Retinal pigment epithelial cell (primary cell): ENCODE measurements around the gene PKD2L2.

Source experiments
- DNase-seq: peaks from one replicate; pipeline ENCODE4 v3.0.0-alpha.2; 2010; ENCODE audit warnings: low read depth
- H3K4me3 ChIP-seq: 2 replicates; pipeline ENCODE4 v1.5.1; 2011; ENCODE audit warnings: mild to moderate bottlenecking, low read length, control low read depth, moderate library complexity
- TF ChIP-seq, protein P1 (sequence below): conservative IDR thresholded peaks from 2 replicates; pipeline ENCODE4 v1.5.1; 2011; ENCODE audit warnings: low read depth, low read length, control low read depth, inconsistent platforms

Gene PKD2L2

DNA sequence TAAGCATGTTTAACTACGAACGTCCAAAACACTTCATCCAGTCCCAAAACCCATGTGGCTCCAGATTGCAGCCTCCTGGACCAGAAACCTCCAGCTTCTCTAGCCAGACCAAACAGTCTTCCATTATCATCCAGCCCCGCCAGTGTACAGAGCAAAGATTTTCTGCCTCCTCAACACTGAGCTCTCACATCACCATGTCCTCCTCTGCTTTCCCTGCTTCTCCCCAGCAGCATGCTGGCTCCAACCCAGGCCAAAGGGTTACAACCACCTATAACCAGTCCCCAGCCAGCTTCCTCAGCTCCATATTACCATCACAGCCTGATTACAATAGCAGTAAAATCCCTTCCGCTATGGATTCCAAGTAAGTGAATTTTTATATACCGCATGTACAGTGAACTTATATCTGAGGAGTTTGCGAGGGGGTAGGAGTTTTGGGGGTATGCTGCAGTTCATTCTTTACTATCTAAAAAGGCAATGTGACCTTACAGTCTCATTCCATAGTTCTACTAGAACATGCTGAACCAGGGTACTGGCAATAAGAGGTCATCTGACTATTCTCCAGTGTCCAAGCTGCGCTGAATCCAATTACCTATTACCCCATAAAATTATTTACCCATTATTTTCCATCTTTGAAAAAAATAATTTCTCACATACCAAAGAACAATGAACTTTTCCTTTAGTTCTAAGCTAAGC is 18.5 kb upstream of the PKD2L2 start:
- TF ChIP-seq, protein P1, sequence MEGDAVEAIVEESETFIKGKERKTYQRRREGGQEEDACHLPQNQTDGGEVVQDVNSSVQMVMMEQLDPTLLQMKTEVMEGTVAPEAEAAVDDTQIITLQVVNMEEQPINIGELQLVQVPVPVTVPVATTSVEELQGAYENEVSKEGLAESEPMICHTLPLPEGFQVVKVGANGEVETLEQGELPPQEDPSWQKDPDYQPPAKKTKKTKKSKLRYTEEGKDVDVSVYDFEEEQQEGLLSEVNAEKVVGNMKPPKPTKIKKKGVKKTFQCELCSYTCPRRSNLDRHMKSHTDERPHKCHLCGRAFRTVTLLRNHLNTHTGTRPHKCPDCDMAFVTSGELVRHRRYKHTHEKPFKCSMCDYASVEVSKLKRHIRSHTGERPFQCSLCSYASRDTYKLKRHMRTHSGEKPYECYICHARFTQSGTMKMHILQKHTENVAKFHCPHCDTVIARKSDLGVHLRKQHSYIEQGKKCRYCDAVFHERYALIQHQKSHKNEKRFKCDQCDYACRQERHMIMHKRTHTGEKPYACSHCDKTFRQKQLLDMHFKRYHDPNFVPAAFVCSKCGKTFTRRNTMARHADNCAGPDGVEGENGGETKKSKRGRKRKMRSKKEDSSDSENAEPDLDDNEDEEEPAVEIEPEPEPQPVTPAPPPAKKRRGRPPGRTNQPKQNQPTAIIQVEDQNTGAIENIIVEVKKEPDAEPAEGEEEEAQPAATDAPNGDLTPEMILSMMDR, result no peak
- no peak overlapping the region for H3K4me3 ChIP-seq
- DNase-seq, result no peak

DNA sequence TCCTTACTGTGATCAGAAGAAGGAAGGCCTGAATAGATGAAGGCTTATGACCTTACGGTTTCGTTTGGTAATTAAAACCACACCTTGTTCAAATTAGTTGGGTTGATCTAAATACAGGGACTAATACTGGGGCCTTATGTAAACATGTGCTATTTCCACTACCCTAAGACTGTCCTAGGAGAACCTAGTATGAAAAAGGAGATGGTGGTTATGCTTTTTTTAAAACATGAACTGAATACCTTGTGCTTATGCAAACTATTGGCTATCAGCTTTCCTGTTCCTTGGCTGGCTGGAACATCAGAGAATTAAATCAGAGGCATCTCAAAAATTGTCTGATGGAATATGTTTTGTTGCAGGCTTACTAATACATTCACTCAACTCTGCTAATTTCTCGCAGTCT is 17.7 kb upstream of the PKD2L2 start:
- H3K4me3 ChIP-seq, result no peak overlapping the region
- TF ChIP-seq, protein P1, result no peak
- no peak for DNase-seq

DNA sequence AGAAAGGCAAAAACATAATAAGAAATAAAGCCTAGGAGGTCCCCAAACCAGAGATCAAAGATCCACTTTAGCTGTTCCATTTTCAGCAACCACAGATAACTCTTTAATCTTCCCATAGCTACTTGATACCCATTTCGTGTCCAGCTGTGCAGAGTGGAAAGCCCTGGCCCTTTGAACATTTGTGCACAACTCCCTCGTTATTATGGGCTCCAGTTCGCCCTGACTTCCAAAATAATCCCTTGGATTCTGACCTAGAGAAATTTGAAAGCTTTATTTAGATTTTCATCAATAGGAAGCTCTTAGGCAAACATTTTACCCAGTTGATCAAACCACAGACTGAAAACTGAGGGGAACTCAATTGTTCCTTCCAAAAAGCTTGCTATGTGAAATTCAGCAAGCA is 16.8 kb upstream of the PKD2L2 start:
- DNase-seq, result no peak
- H3K4me3 ChIP-seq, result no peak overlapping the region
- TF ChIP-seq, protein P1, result no peak

DNA sequence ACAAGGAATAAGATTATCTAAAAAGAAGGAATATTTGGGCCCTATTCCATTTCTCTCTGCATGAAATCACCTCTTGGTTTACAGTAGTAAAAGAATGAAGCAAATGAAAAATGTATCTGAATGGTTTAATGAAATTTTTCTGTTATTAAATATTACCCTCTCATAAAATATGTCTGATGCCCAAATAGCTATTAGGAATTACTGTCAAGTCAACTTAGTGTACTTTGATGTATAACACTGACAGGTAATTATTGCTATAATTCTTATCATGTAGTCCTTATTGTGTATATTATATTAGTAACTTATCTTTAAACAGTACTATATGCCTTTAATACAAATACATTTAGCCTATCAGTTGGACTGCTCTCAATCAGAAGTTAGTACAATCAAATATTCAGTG is 13.2 kb upstream of the PKD2L2 start:
- no peak for DNase-seq
- no peak overlapping the region for H3K4me3 ChIP-seq
- TF ChIP-seq, protein P1, result no peak

DNA sequence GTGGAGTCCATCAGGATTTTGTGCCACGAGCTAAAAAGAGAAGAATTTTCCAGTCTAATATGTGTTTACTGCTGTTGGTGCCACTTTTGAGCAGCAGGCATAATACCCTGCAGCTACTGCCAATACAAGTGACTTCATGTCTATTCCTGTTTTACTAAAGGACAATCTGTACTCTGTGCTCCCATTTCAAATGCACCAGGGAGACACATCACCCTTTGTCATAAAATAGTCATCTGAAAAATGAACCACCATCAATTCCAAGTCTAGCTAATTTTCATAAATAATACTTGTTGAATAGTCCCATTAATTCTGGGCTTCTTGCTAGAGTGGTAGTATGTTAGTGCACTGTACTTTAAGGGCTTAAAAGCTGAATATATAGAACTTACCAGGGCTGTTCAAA is 8.9 kb upstream of the PKD2L2 start:
- TF ChIP-seq, protein P1, result no peak

DNA sequence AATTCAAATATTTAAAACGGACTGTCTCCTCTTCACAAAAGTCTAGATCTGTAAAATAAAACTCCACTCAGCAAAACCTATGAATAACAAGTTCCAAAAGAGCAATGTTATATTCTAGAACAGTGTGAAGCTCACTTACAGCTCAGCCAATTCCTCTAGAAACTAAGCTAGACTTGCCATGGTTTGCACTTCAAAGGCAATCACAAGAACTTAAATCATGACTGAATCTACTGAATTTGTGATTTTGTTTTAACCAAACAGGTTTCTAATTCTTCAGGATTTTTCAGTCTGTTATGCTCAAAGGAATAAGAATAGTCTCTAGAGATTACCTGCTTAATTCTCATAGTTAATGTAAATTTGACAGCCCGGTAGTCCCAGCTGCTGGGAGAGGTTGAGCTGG is 1.4 kb upstream of the PKD2L2 start:
- TF ChIP-seq, protein P1, result no peak
- no peak for DNase-seq
- no peak overlapping the region for H3K4me3 ChIP-seq

More for the DNA sequence above, 8.9 kb upstream of the PKD2L2 start:
- no peak for DNase-seq
- H3K4me3 ChIP-seq, result no peak overlapping the region

DNA sequence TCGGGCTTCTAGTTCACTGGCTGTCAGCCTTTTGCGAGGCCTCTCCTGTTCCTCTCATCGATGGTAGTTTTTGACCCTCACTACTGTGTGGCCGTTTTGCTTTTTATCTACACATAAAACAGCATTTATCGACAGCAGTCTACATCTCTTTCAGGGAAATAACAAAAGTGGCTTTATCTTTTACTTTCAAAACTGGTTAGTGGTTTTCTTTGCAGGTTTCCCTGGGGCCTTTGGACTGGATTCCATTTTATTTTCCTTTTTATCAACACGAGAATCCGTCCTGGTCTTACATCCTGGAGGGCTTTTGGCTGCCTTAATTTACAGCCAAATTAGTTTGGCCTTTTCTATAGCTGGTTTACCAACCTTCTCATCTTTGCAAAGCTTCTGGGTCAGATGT is 793 bp upstream of the PKD2L2 start:
- DNase-seq, result no peak
- no peak overlapping the region for H3K4me3 ChIP-seq

More for the DNA sequence above, 793 bp upstream of the PKD2L2 start:
- TF ChIP-seq, protein P1, result no peak
